Loucy (cell line): ENCODE results near the gene SEMA7A.

ENCODE experiments used
- H2AFZ ChIP-seq: fragments of 200-600 bp; sonication (generic); 2 replicates; pipeline ENCODE4 v1.6.0; 2016; ENCODE audit warnings: antibody characterized with exemption, mild to moderate bottlenecking, low read length, moderate library complexity
- H3F3A ChIP-seq: fragments of 200-600 bp; 2 replicates; pipeline ENCODE4 v1.6.0; 2016; ENCODE audit warnings: antibody characterized with exemption, low read depth, mild to moderate bottlenecking
- H3K27me3 ChIP-seq: fragments of 200-600 bp; sonication (generic); 2 replicates; pipeline ENCODE4 v1.6.1; 2014; ENCODE audit warnings: low read length, mild to moderate bottlenecking; ENCODE audit not compliant: insufficient read depth, poor library complexity, severe bottlenecking
- H3K36me3 ChIP-seq: fragments of 200-600 bp; sonication (generic); 2 replicates; pipeline ENCODE4 v1.6.1; 2016; ENCODE audit warnings: low read length; ENCODE audit not compliant: insufficient read depth
- H3K4me1 ChIP-seq: fragments of 200-600 bp; sonication (generic); 2 replicates; pipeline ENCODE4 v1.5.1; 2014; ENCODE audit warnings: low read length, mild to moderate bottlenecking; ENCODE audit not compliant: insufficient read depth, poor library complexity, severe bottlenecking
- H3K4me2 ChIP-seq: fragments of 200-600 bp; sonication (generic); 2 replicates; pipeline ENCODE4 v1.6.0; 2014; ENCODE audit warnings: antibody characterized with exemption, low read length, low read depth, mild to moderate bottlenecking; ENCODE audit not compliant: poor library complexity, severe bottlenecking
- H3K4me3 ChIP-seq: fragments of 200-600 bp; sonication (generic); 2 replicates; pipeline ENCODE4 v1.5.1; 2014; ENCODE audit warnings: low read length, mild to moderate bottlenecking, mixed read lengths; ENCODE audit not compliant: poor library complexity, severe bottlenecking
- H3K79me2 ChIP-seq: fragments of 200-600 bp; sonication (generic); 2 replicates; pipeline ENCODE4 v1.6.1; 2014; ENCODE audit warnings: low read length; ENCODE audit not compliant: insufficient read depth
- H3K9ac ChIP-seq: fragments of 200-600 bp; sonication (generic); 2 replicates; pipeline ENCODE4 v1.6.0; 2014; ENCODE audit warnings: mild to moderate bottlenecking, low read depth, low read length, moderate library complexity; ENCODE audit not compliant: poor library complexity, severe bottlenecking
- H3K9me2 ChIP-seq: fragments of 200-600 bp; sonication (generic); replicated peaks from 2 replicates; pipeline ENCODE4 v1.6.1; 2016; ENCODE audit warnings: low read depth, low read length, mixed read lengths
- H3K9me3 ChIP-seq: fragments of 200-600 bp; sonication (generic); 2 replicates; pipeline ENCODE4 v1.6.1; 2014; ENCODE audit warnings: mild to moderate bottlenecking, antibody characterized with exemption, low read length, low read depth; ENCODE audit not compliant: insufficient read depth
- H4K20me1 ChIP-seq: fragments of 200-600 bp; sonication (generic); 2 replicates; pipeline ENCODE4 v1.6.0; 2014; ENCODE audit warnings: antibody characterized with exemption, low read length, mild to moderate bottlenecking; ENCODE audit not compliant: insufficient read depth, poor library complexity, severe bottlenecking
- EZH2phosphoT487 ChIP-seq: fragments of 200-600 bp; IDR thresholded peaks from 2 replicates; pipeline ENCODE4 v1.6.1; 2018; ENCODE audit warnings: antibody characterized with exemption, mild to moderate bottlenecking, moderate library complexity, borderline replicate concordance
- TF ChIP-seq, protein P1 (sequence below): fragments of 200-600 bp; sonication (generic); conservative IDR thresholded peaks from 2 replicates; pipeline ENCODE4 v1.5.1; 2014; ENCODE audit warnings: mild to moderate bottlenecking, antibody characterized with exemption, low read length

SEMA7A gene

GRCh38 chr15:74412159-74412558 is 21.6 kb downstream of the SEMA7A start:
- Histone ChIP-seq H3K36me3 (peaks cover 69% of the 10 kb centered on the region; the same call in 1 of the 2 replicates), H3K79me2 (peaks cover 9% of the 10 kb centered on the region; the same call in 1 of the 2 replicates), H4K20me1 (no peaks in the 10 kb centered on the region), H3K9me2 (no peaks in the 10 kb centered on the region), H3K9me3 (no peaks in the 10 kb centered on the region), H3K4me1 (peaks cover 23% of the 10 kb centered on the region), H3K4me2 (no peak overlapping the region), H3K27me3 (no peaks in the 10 kb centered on the region), H3K9ac (no peak overlapping the region), H2AFZ (no peak overlapping the region), H3F3A (no peaks in the 10 kb centered on the region), H3K4me3 (no peak overlapping the region)
- TF ChIP-seq, protein P1, sequence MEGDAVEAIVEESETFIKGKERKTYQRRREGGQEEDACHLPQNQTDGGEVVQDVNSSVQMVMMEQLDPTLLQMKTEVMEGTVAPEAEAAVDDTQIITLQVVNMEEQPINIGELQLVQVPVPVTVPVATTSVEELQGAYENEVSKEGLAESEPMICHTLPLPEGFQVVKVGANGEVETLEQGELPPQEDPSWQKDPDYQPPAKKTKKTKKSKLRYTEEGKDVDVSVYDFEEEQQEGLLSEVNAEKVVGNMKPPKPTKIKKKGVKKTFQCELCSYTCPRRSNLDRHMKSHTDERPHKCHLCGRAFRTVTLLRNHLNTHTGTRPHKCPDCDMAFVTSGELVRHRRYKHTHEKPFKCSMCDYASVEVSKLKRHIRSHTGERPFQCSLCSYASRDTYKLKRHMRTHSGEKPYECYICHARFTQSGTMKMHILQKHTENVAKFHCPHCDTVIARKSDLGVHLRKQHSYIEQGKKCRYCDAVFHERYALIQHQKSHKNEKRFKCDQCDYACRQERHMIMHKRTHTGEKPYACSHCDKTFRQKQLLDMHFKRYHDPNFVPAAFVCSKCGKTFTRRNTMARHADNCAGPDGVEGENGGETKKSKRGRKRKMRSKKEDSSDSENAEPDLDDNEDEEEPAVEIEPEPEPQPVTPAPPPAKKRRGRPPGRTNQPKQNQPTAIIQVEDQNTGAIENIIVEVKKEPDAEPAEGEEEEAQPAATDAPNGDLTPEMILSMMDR: no peak
- TF ChIP-seq EZH2phosphoT487: no peak

- no peaks in the 10 kb centered on the region for H3K27me3 ChIP-seq
- no peak overlapping the region for H3K9ac ChIP-seq
- H3F3A ChIP-seq: no peaks in the 10 kb centered on the region
- 0 out of 2 replicates have a peak, but pooled peaks cover 5% of the 10 kb centered on the region for H3K79me2 ChIP-seq
- peaks cover 64% of the 10 kb centered on the region; the same call in 1 of the 2 replicates for H3K36me3 ChIP-seq
- no peaks in the 10 kb centered on the region for H3K9me2 ChIP-seq
- no peaks in the 10 kb centered on the region for H3K9me3 ChIP-seq
- no peak overlapping the region for H3K4me3 ChIP-seq
- TF ChIP-seq, protein P1: no peak
- TF ChIP-seq EZH2phosphoT487: no peak
- no peak overlapping the region for H2AFZ ChIP-seq
- H3K4me2 ChIP-seq: no peak overlapping the region
- H3K4me1 ChIP-seq: peaks cover 23% of the 10 kb centered on the region
- no peaks in the 10 kb centered on the region for H4K20me1 ChIP-seq
These were observed 22.1 kb downstream of the SEMA7A start for GRCh38 chr15:74411686-74412085.

GRCh38 chr15:74410502-74410901 is 23.3 kb downstream of the SEMA7A start:
- H3K4me2 ChIP-seq: no peak overlapping the region
- H3F3A ChIP-seq: no peaks in the 10 kb centered on the region
- H3K4me3 ChIP-seq: no peak overlapping the region
- TF ChIP-seq, protein P1: no peak
- no peak for TF ChIP-seq EZH2phosphoT487
- no peaks in the 10 kb centered on the region for H4K20me1 ChIP-seq
- H2AFZ ChIP-seq: no peak overlapping the region
- H3K79me2 ChIP-seq: no peaks in the 10 kb centered on the region
- no peaks in the 10 kb centered on the region for H3K27me3 ChIP-seq
- no peaks in the 10 kb centered on the region for H3K9me2 ChIP-seq
- H3K9me3 ChIP-seq: no peaks in the 10 kb centered on the region
- peaks cover 14% of the 10 kb centered on the region for H3K4me1 ChIP-seq
- H3K36me3 ChIP-seq: peaks cover 52% of the 10 kb centered on the region; the same call in 1 of the 2 replicates
- H3K9ac ChIP-seq: no peak overlapping the region
